Measurements from ENCODE around the gene CD70. TPM values are rescaled to one million over a fixed set of nuclear protein-coding genes. Genes with fewer than 3 reads are reported as not detected.

Gene CD70
- total RNA-seq, 1 experiment from 2014 or later = 45.4 TPM

DNA sequence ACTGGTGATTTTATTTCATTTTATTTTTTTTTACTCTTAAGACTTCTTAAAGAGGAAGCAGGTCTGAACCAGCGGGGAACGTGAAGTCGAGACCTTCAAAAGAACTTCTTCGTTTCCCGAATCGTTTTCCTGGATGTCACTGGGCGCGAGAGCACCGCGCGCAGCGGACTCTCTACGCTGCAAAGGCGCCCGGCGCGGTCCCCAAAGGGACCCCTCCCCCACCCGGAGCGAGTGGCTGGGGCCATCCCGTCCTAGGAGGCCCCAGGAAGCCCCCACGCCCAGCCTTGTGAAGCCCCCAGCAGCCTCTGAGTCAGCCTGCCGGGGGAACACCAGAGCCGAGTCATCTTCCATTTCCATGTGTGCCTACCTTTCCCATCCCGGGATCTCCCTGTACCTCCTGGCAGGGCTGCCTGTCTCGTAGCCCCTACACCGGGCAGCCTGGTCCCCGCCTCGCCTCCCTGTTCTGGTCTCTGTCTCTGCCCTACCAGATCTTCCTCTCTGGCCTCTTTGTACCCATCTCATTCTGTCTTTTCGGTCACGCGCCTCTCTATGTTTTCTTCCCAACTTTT, 608 bp downstream of the CD70 start:
- peak overlapping the region; percentile 56 to 84 for H3K4me3 ChIP-seq (ENCODE audit: low read depth in 2 of 2, low read length in 2 of 2)
- BruUV-seq (replicated peaks) = TSS peak; percentile 66
- peak overlapping the region; percentile 86 for H3K27ac ChIP-seq (ENCODE audit: low read length)

GRCh38 chr19:6589711-6590257, 1.2 kb downstream of the CD70 start:
- TF ChIP-seq POLR2AphosphoS5 (IDR thresholded peaks at IDR 0.05; ENCODE audit: low read depth, low read length) = no peak
- no peak for TF ChIP-seq SIN3A (IDR thresholded peaks at IDR 0.05; ENCODE audit: borderline replicate concordance, insufficient read depth, low read depth, low read length)
- TF ChIP-seq, protein P1, sequence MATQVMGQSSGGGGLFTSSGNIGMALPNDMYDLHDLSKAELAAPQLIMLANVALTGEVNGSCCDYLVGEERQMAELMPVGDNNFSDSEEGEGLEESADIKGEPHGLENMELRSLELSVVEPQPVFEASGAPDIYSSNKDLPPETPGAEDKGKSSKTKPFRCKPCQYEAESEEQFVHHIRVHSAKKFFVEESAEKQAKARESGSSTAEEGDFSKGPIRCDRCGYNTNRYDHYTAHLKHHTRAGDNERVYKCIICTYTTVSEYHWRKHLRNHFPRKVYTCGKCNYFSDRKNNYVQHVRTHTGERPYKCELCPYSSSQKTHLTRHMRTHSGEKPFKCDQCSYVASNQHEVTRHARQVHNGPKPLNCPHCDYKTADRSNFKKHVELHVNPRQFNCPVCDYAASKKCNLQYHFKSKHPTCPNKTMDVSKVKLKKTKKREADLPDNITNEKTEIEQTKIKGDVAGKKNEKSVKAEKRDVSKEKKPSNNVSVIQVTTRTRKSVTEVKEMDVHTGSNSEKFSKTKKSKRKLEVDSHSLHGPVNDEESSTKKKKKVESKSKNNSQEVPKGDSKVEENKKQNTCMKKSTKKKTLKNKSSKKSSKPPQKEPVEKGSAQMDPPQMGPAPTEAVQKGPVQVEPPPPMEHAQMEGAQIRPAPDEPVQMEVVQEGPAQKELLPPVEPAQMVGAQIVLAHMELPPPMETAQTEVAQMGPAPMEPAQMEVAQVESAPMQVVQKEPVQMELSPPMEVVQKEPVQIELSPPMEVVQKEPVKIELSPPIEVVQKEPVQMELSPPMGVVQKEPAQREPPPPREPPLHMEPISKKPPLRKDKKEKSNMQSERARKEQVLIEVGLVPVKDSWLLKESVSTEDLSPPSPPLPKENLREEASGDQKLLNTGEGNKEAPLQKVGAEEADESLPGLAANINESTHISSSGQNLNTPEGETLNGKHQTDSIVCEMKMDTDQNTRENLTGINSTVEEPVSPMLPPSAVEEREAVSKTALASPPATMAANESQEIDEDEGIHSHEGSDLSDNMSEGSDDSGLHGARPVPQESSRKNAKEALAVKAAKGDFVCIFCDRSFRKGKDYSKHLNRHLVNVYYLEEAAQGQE (IDR thresholded peaks at IDR 0.05; ENCODE audit: insufficient read depth in 1 of 2, low read depth in 2 of 2, low read length in 1 of 2) = no peak
- no peak for TF ChIP-seq TCF7L2 (IDR thresholded peaks at IDR 0.05; ENCODE audit: low read depth, low read length)
- TF ChIP-seq CTCF (IDR thresholded peaks at IDR 0.05) = no peak
- no peaks in the 10 kb centered on the region for H3K27me3 ChIP-seq (ENCODE audit: control insufficient read depth, insufficient read depth, low read length)
- in situ Hi-C loops (cut with HindIII; ENCODE audit: low pct_unique_long_range_greater_than_20kb, low sequenced_read_pairs) = no loop called here
- peak overlapping the region; percentile 56 to 84 for H3K4me3 ChIP-seq (ENCODE audit: low read depth in 2 of 2, low read length in 2 of 2)
- no peaks in the 10 kb centered on the region for H3K36me3 ChIP-seq (ENCODE audit: control insufficient read depth, insufficient read depth, low read length)
- CTCF ChIA-PET = no interaction called here
- H3K4me1 ChIP-seq (ENCODE audit: control insufficient read depth, insufficient read depth, low read length) = peaks cover 6% of the 10 kb centered on the region; the same call in 1 of the 2 replicates
- ATAC-seq = no peak
- no TSS peak for BruUV-seq (replicated peaks)
- no peak for DNase-seq (ENCODE audit: low read depth, low spot score)
- H3K27ac ChIP-seq (ENCODE audit: low read length) = peak overlapping the region; percentile 86
- H3K9me3 ChIP-seq (ENCODE audit: control insufficient read depth, insufficient read depth, low read depth, low read length) = no peaks in the 10 kb centered on the region
- intact Hi-C loops (cut with micrococcal nuclease; ENCODE audit: unreplicated experiment) = no loop called here
- POLR2A ChIA-PET = no interaction called here

More for the DNA sequence above, 608 bp downstream of the CD70 start:
- intact Hi-C loops (cut with micrococcal nuclease; ENCODE audit: unreplicated experiment) = no loop called here
- Histone ChIP-seq H3K36me3 (ENCODE audit: control insufficient read depth, insufficient read depth, low read length) (no peaks in the 10 kb centered on the region), H3K9me3 (ENCODE audit: control insufficient read depth, insufficient read depth, low read depth, low read length) (no peaks in the 10 kb centered on the region), H3K27me3 (ENCODE audit: control insufficient read depth, insufficient read depth, low read length) (no peaks in the 10 kb centered on the region), H3K4me1 (ENCODE audit: control insufficient read depth, insufficient read depth, low read length) (peaks cover 6% of the 10 kb centered on the region; the same call in 1 of the 2 replicates)
- ATAC-seq (peak; percentile 51), DNase-seq (ENCODE audit: low read depth, low spot score) (no peak)
- CTCF ChIA-PET = no interaction called here
- in situ Hi-C loops (cut with HindIII; ENCODE audit: low pct_unique_long_range_greater_than_20kb, low sequenced_read_pairs) = no loop called here
- TF ChIP-seq TCF7L2 (IDR thresholded peaks at IDR 0.05; ENCODE audit: low read depth, low read length) = no peak
- TF ChIP-seq POLR2AphosphoS5 (IDR thresholded peaks at IDR 0.05; ENCODE audit: low read depth, low read length) = no peak
- no peak for TF ChIP-seq CTCF (IDR thresholded peaks at IDR 0.05)
- TF ChIP-seq SIN3A (IDR thresholded peaks at IDR 0.05; ENCODE audit: borderline replicate concordance, insufficient read depth, low read depth, low read length) = no peak
- TF ChIP-seq, protein P1 (IDR thresholded peaks at IDR 0.05; ENCODE audit: insufficient read depth in 1 of 2, low read depth in 2 of 2, low read length in 1 of 2) = no peak
- POLR2A ChIA-PET = interaction anchor here (0.5 kb wide), 1 partner anchor 11 kb away, joined by 11 read pairs; no protein-coding TSS in a partner anchor

Measured in Panc1 (cell line).